ENCODE measurements around the gene CAPN2.

- TF ChIP-seq MYC (IDR thresholded peaks at IDR 0.05; ENCODE audit: low read depth, low read length): no peak
- TF ChIP-seq, protein P1, sequence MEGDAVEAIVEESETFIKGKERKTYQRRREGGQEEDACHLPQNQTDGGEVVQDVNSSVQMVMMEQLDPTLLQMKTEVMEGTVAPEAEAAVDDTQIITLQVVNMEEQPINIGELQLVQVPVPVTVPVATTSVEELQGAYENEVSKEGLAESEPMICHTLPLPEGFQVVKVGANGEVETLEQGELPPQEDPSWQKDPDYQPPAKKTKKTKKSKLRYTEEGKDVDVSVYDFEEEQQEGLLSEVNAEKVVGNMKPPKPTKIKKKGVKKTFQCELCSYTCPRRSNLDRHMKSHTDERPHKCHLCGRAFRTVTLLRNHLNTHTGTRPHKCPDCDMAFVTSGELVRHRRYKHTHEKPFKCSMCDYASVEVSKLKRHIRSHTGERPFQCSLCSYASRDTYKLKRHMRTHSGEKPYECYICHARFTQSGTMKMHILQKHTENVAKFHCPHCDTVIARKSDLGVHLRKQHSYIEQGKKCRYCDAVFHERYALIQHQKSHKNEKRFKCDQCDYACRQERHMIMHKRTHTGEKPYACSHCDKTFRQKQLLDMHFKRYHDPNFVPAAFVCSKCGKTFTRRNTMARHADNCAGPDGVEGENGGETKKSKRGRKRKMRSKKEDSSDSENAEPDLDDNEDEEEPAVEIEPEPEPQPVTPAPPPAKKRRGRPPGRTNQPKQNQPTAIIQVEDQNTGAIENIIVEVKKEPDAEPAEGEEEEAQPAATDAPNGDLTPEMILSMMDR (IDR thresholded peaks at IDR 0.05; ENCODE audit: low read depth, low read length): no peak
- no peak for TF ChIP-seq POLR2A (IDR thresholded peaks at IDR 0.05; ENCODE audit: extremely low read depth, insufficient read length)
Measured at GRCh38 chr1:223742856-223743517, 30.6 kb downstream of the CAPN2 start.
